Activated CD4-positive, alpha-beta T cell treated with anti-CD3 and anti-CD28 coated beads, Interleukin-2, amount 50 U/mL, for 24 hours (primary cell): ENCODE measurements around the gene TSPAN2.
"Not testable (repeated sequence)": the region's sequence is repeated elsewhere in the genome, so short reads cannot be mapped to it uniquely, and the experiment has no call there.

Experiments used
- DNase-seq, 2 donors: peaks; one replicate each; pipeline ENCODE4 v3.0.0-alpha.2; 2020; ENCODE audit warnings: low read depth in 1 of 2, low spot score in 1 of 2

TSPAN2 gene

GRCh38 chr1:115041654-115042053, 47.6 kb downstream of the TSPAN2 start:
- DNase-seq: no peak

GRCh38 chr1:115040501-115040900, 48.8 kb downstream of the TSPAN2 start:
- DNase-seq: no peak

- no peak for DNase-seq
Observed at GRCh38 chr1:115036814-115037507, 52.3 kb downstream of the TSPAN2 start.

- no peak for DNase-seq
Observed at GRCh38 chr1:115035652-115036051, 53.7 kb downstream of the TSPAN2 start.

- no peak for DNase-seq
Observed at GRCh38 chr1:115031595-115031994, 57.7 kb downstream of the TSPAN2 start.

GRCh38 chr1:115029526-115029925, 59.8 kb downstream of the TSPAN2 start, which contains the start of gene TSHB:
TSS of gene TSHB (plus strand) at chr1:115029826. CDS start at chr1:115033363, 3,537 bp downstream.
- DNase-seq: no peak

- DNase-seq: no peak
Observed at GRCh38 chr1:115023593-115023992, 65.7 kb downstream of the TSPAN2 start.

- DNase-seq: no peak
Observed at GRCh38 chr1:115021145-115021544, 68.2 kb downstream of the TSPAN2 start.

GRCh38 chr1:115019549-115019948, 69.8 kb downstream of the TSPAN2 start:
- not testable (repeated sequence) for DNase-seq

GRCh38 chr1:115013792-115014191, 75.5 kb downstream of the TSPAN2 start:
- DNase-seq: no peak

- no peak for DNase-seq
Observed at GRCh38 chr1:115012434-115012833, 76.9 kb downstream of the TSPAN2 start.

GRCh38 chr1:115012006-115012405, 77.3 kb downstream of the TSPAN2 start:
- no peak for DNase-seq

GRCh38 chr1:115006191-115006590, 83.1 kb downstream of the TSPAN2 start:
- DNase-seq: no peak
